Mesenchymal stem cell (in vitro differentiated cells and primary cell): ENCODE results near the gene KCNN4.
A peak's percentile ranks its signal among the peaks of the same experiment; 100 is the strongest.
"Not testable (repeated sequence)": the region's sequence is repeated elsewhere in the genome, so short reads cannot be mapped to it uniquely, and the experiment has no call there.

Source experiments
- DNase-seq: peaks from one replicate; pipeline ENCODE4 v3.0.0-alpha.2; 2013
- H2AFZ ChIP-seq: one replicate; pipeline ENCODE4 v1.6.1; 2013; ENCODE audit warnings: low read depth, mild to moderate bottlenecking, control low read depth, inconsistent platforms, low read length, moderate library complexity
- H2AK5ac ChIP-seq: 2 replicates; pipeline ENCODE4 v1.6.1; 2013; ENCODE audit warnings: low read length, moderate library complexity, mild to moderate bottlenecking, inconsistent platforms; ENCODE audit not compliant: severe bottlenecking
- H2BK120ac ChIP-seq: one replicate; pipeline ENCODE4 v1.6.1; 2013; ENCODE audit warnings: low read depth, mild to moderate bottlenecking, inconsistent platforms, low read length, moderate library complexity
- H2BK12ac ChIP-seq, 2 experiments: one replicate each; pipeline ENCODE4 v1.6.1; 2013; ENCODE audit warnings: inconsistent platforms in 2 of 2, low read length in 2 of 2, mild to moderate bottlenecking in 2 of 2, moderate library complexity in 2 of 2, control low read depth in 1 of 2
- H2BK15ac ChIP-seq: one replicate; pipeline ENCODE4 v1.6.1; 2013; ENCODE audit warnings: mild to moderate bottlenecking, low read depth, inconsistent platforms; ENCODE audit not compliant: poor library complexity, severe bottlenecking
- H2BK5ac ChIP-seq: 2 replicates; pipeline ENCODE4 v1.6.1; 2013; ENCODE audit warnings: low read depth, mild to moderate bottlenecking, low read length, control low read depth, inconsistent platforms; ENCODE audit not compliant: poor library complexity, severe bottlenecking
- H3K14ac ChIP-seq, 2 experiments: one replicate each; pipeline ENCODE4 v1.6.1; 2013; ENCODE audit warnings: inconsistent platforms in 2 of 2, low read length in 2 of 2, control low read depth in 1 of 2, mild to moderate bottlenecking in 1 of 2, moderate library complexity in 1 of 2
- H3K18ac ChIP-seq, 2 experiments: one replicate each; pipeline ENCODE4 v1.6.1; 2013; ENCODE audit warnings: inconsistent platforms in 2 of 2, low read length in 2 of 2, control low read depth in 1 of 2, low read depth in 1 of 2, mild to moderate bottlenecking in 1 of 2
- H3K23ac ChIP-seq, 2 experiments: one replicate each; pipeline ENCODE4 v1.6.1; 2013; ENCODE audit warnings: inconsistent platforms in 2 of 2, low read length in 2 of 2, mild to moderate bottlenecking in 2 of 2, moderate library complexity in 2 of 2, control low read depth in 1 of 2
- H3K27ac ChIP-seq: 2 replicates; pipeline ENCODE4 v1.5.1; 2013; ENCODE audit warnings: mild to moderate bottlenecking, moderate library complexity, low read length, control low read depth, inconsistent platforms; ENCODE audit not compliant: poor library complexity, severe bottlenecking
- H3K27me3 ChIP-seq, 2 experiments: 2 replicates each; pipeline versions ENCODE4 v1.6.1 to v1.7.0; 2013; ENCODE audit warnings: low read length in 2 of 2, mild to moderate bottlenecking in 2 of 2, moderate library complexity in 2 of 2, control low read depth in 1 of 2, inconsistent platforms in 1 of 2; ENCODE audit not compliant: control insufficient read depth in 1 of 2, insufficient read depth in 1 of 2
- H3K36me3 ChIP-seq, 2 experiments: 2 replicates each; pipeline versions ENCODE4 v1.6.1 to v1.7.0; 2013; ENCODE audit warnings: low read length in 2 of 2, control low read depth in 1 of 2, inconsistent platforms in 1 of 2, low read depth in 1 of 2, mild to moderate bottlenecking in 1 of 2; ENCODE audit not compliant: insufficient read depth in 2 of 2, control insufficient read depth in 1 of 2
- H3K4ac ChIP-seq, 2 experiments: one replicate each; pipeline ENCODE4 v1.6.1; 2013; ENCODE audit warnings: inconsistent platforms in 2 of 2, low read length in 2 of 2, mild to moderate bottlenecking in 2 of 2, moderate library complexity in 2 of 2, control low read depth in 1 of 2, low read depth in 1 of 2
- H3K4me1 ChIP-seq: 2 replicates; pipeline ENCODE4 v1.6.1; 2013; ENCODE audit warnings: low read depth, low read length, control low read depth; ENCODE audit not compliant: control insufficient read depth, insufficient read depth
- H3K4me2 ChIP-seq: 2 replicates; pipeline ENCODE4 v1.6.1; 2013; ENCODE audit warnings: low read length, mild to moderate bottlenecking, inconsistent platforms; ENCODE audit not compliant: poor library complexity, severe bottlenecking
- H3K4me3 ChIP-seq, 2 experiments: 2 replicates each; pipeline versions ENCODE4 v1.5.1 to v1.7.0; 2013; ENCODE audit warnings: low read length in 2 of 2, mild to moderate bottlenecking in 2 of 2, control low read depth in 1 of 2, low read depth in 1 of 2; ENCODE audit not compliant: insufficient read depth in 1 of 2
- H3K79me1 ChIP-seq: replicated peaks from 2 replicates; pipeline ENCODE4 v1.6.1; 2013; ENCODE audit warnings: mild to moderate bottlenecking, control low read depth, low read length, inconsistent platforms; ENCODE audit not compliant: poor library complexity, severe bottlenecking
- H3K9ac ChIP-seq: 2 replicates; pipeline ENCODE4 v1.7.0; 2013; ENCODE audit warnings: mild to moderate bottlenecking, low read length, moderate library complexity
- H3K9me3 ChIP-seq: 2 replicates; pipeline ENCODE4 v1.7.0; 2013; ENCODE audit warnings: mild to moderate bottlenecking, low read length; ENCODE audit not compliant: control insufficient read depth
- H4K8ac ChIP-seq: one replicate; pipeline ENCODE4 v1.6.1; 2013; ENCODE audit warnings: inconsistent platforms, mild to moderate bottlenecking, low read length, moderate library complexity
- H4K91ac ChIP-seq: one replicate; pipeline ENCODE4 v1.6.1; 2013; ENCODE audit warnings: mild to moderate bottlenecking, low read length, inconsistent platforms
- WGBS: methylation state at CpG from one replicate; pipeline ENCODE4 v1.1.7; 2013; ENCODE audit warnings: mixed read lengths; 5-methylcytosine and 5-hydroxymethylcytosine counted together

The KCNN4 gene

DNA sequence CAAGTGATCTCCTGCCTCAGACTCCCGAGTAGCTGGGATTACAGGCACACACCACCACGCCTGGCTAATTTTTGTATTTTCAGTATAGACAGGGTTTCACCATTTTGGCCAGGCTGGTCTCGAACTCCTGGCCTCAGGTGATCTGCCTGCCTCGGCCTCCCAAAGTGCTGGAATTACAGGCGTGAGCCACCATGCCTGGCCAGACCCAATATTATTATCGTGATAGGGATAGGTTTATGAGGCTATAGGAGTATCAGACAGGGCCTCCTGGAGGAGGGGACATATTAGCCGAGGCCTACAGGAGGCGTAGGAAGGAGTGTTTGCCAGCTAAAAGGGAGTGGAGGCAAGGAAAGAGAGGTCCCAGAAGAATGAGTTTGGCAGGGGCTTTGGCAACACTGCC lies 16.1 kb downstream of the KCNN4 start:
- H2BK120ac ChIP-seq = peak overlapping the region; percentile 55
- not testable (repeated sequence) for DNase-seq, H3K4me2 ChIP-seq, H2AFZ ChIP-seq, H3K9me3 ChIP-seq, H3K27me3 ChIP-seq, H3K4me3 ChIP-seq, H3K79me1 ChIP-seq, H2BK15ac ChIP-seq
- peak overlapping the region; percentile 71 for H4K91ac ChIP-seq
- H3K23ac ChIP-seq = peak overlapping the region in 1 of 2 experiments; percentile 34
- peaks cover 4 to 36% of the 10 kb centered on the region in 2 experiments for H3K36me3 ChIP-seq
- H3K9ac ChIP-seq = peak overlapping the region; percentile 65
- peak overlapping the region in 1 of 2 experiments; percentile 13 for H3K14ac ChIP-seq
- peak overlapping the region; percentile 61 to 78 for H3K18ac ChIP-seq
- H2AK5ac ChIP-seq = peak overlapping the region; percentile 68
- H2BK12ac ChIP-seq = peak overlapping the region; percentile 59 to 75
- peak overlapping the region in 1 of 2 experiments; percentile 9 for H3K4ac ChIP-seq
- H3K4me1 ChIP-seq = peaks cover 17% of the 10 kb centered on the region
- peak overlapping the region; percentile 87 for H3K27ac ChIP-seq
- H4K8ac ChIP-seq = peak overlapping the region; percentile 83
- peak overlapping the region; percentile 35 for H2BK5ac ChIP-seq
- 74% methylated on average over 8 of the region's 8 CpGs for WGBS

DNA sequence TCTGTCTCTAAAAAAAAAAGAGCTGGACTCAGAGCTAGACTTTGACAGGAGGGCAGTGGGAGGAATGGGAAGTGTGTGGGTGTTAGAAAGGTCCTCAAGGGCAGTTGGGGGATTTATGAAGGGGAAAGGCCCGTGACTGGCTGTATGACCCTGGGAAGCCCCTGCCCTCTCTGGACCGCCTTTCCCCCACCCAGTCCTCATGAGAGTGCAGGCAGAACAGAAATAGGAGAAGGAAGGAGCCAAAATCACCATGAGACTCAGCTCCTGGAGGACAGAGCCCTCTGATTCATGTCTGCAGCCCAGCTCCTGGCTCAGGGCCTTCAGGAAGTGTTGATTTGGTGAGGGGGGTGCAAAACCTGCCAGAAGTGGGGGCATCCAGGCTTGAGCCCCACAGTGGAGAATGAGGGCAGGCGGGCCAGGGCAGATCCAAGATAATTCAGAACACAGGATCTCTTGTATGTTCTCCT lies 17.3 kb downstream of the KCNN4 start:
- H2BK12ac ChIP-seq = peak overlapping the region; percentile 62 to 79
- no peak overlapping the region for H3K4ac ChIP-seq
- peaks cover 20% of the 10 kb centered on the region for H3K4me1 ChIP-seq
- H3K4me2 ChIP-seq = no peak overlapping the region
- no peak for DNase-seq
- no peak overlapping the region for H2AFZ ChIP-seq
- H3K9me3 ChIP-seq = no peaks in the 10 kb centered on the region
- H3K27ac ChIP-seq = no peak overlapping the region
- peak overlapping the region; percentile 98 for H2BK15ac ChIP-seq
- no peak overlapping the region for H3K23ac ChIP-seq
- H2AK5ac ChIP-seq = peak overlapping the region; percentile 71
- peak overlapping the region; percentile 62 for H4K8ac ChIP-seq
- H3K9ac ChIP-seq = peak overlapping the region; percentile 54
- no peaks in the 10 kb centered on the region for H3K27me3 ChIP-seq
- peak overlapping the region; percentile 70 to 81 for H3K18ac ChIP-seq
- H2BK120ac ChIP-seq = peak overlapping the region; percentile 64
- H2BK5ac ChIP-seq = no peak overlapping the region
- peaks cover 0 to 25% of the 10 kb centered on the region in 2 experiments for H3K36me3 ChIP-seq
- H3K4me3 ChIP-seq = no peak overlapping the region
- WGBS = 89% methylated on average over 1 of the region's 3 CpGs
- no peak overlapping the region for H4K91ac ChIP-seq
- no peak overlapping the region for H3K14ac ChIP-seq
- H3K79me1 ChIP-seq = no peaks in the 10 kb centered on the region

DNA sequence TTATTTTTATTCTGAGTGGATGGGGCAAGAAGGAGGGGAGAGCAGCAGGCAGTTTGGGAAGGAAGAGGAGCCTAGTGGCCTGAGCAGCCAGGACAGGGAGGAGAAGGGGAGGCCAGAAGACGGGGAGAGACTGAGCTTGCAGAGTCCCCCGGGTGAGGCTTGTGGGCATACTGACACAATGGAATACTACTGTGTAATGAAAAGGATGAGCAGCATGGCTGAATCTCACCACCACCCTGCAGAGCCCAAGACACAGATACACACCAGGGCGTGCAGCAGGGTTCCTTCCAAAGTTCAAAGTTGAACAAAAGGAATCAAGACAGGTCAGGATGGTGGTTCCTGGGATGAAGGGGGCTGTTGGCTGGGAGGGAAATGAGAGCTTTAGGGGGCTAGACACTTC lies 18.0 kb downstream of the KCNN4 start:
- 90% methylated on average over 3 of the region's 3 CpGs for WGBS
- Histone ChIP-seq H3K4me3 (no peak overlapping the region), H3K9ac (no peak overlapping the region), H2AK5ac (peak overlapping the region; percentile 27), H3K4me1 (peaks cover 18% of the 10 kb centered on the region), H3K36me3 (peaks cover 0 to 18% of the 10 kb centered on the region in 2 experiments), H4K8ac (peak overlapping the region; percentile 19), H3K14ac (no peak overlapping the region), H3K18ac (peak overlapping the region in 1 of 2 experiments; percentile 4), H3K4me2 (no peak overlapping the region), H2AFZ (no peak overlapping the region), H2BK15ac (no peak overlapping the region), H2BK12ac (peak overlapping the region; percentile 29 to 56), H3K79me1 (no peaks in the 10 kb centered on the region), H3K9me3 (no peaks in the 10 kb centered on the region), H3K23ac (no peak overlapping the region), H3K4ac (no peak overlapping the region), H2BK120ac (no peak overlapping the region), H2BK5ac (no peak overlapping the region), H4K91ac (peak overlapping the region; percentile 49), H3K27me3 (no peaks in the 10 kb centered on the region), H3K27ac (no peak overlapping the region)
- no peak for DNase-seq

DNA sequence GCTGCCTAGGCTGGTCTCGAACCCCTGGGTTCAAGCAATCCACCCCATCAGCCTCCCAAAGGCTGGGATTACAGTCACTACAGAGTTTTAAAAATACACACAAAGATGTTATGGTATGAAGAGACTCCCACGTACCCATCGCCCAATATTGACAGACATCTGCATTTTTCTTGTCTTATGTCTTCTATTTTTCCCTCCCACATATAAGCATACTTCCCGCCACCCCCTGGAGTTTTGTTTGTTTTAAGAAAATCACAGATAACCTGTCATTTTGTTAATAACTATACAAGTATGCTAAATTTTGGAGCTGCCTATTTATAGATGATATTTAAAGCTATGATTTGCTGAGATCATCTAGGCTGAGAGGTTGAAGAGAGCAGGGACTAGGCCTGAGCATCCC lies 19.8 kb downstream of the KCNN4 start:
- no peak overlapping the region for H3K14ac ChIP-seq
- no peak overlapping the region for H4K91ac ChIP-seq
- H3K27ac ChIP-seq = no peak overlapping the region
- H2BK12ac ChIP-seq = no peak overlapping the region
- H3K4ac ChIP-seq = no peak overlapping the region
- no peak for DNase-seq
- H2AK5ac ChIP-seq = no peak overlapping the region
- H3K18ac ChIP-seq = no peak overlapping the region
- H3K27me3 ChIP-seq = no peaks in the 10 kb centered on the region
- no peak overlapping the region for H2AFZ ChIP-seq
- no peaks in the 10 kb centered on the region for H3K9me3 ChIP-seq
- no peak overlapping the region for H3K9ac ChIP-seq
- no peak overlapping the region for H3K4me3 ChIP-seq
- H4K8ac ChIP-seq = no peak overlapping the region
- no peak overlapping the region for H3K23ac ChIP-seq
- WGBS = 80% methylated on average over 1 of the region's 4 CpGs
- peaks cover 0 to 3% of the 10 kb centered on the region in 2 experiments for H3K36me3 ChIP-seq
- no peaks in the 10 kb centered on the region for H3K79me1 ChIP-seq
- H2BK5ac ChIP-seq = no peak overlapping the region
- H3K4me2 ChIP-seq = no peak overlapping the region
- peaks cover 17% of the 10 kb centered on the region for H3K4me1 ChIP-seq
- H2BK120ac ChIP-seq = no peak overlapping the region
- no peak overlapping the region for H2BK15ac ChIP-seq
